Tibial nerve (tissue), 3 donors: ENCODE measurements around the gene KRTDAP.

ENCODE experiments used
- POLR2A ChIP-seq, 2 donors: fragments of 450-650 bp; IDR thresholded peaks; one replicate each; pipeline ENCODE4 v1.6.1; 2017; ENCODE audit warnings: antibody characterized with exemption in 2 of 2, mild to moderate bottlenecking in 2 of 2, moderate library complexity in 2 of 2
- TF ChIP-seq, protein P1 (sequence below), 5 experiments: fragments of 200-600 bp in 3 of 5; fragments of 450-650 bp in 2 of 5; sonication (generic) in 3 of 5; IDR thresholded peaks; one replicate each; pipeline ENCODE4 v1.5.1; 2016 to 2019; ENCODE audit warnings: antibody characterized with exemption in 5 of 5, mild to moderate bottlenecking in 3 of 5, moderate library complexity in 2 of 5

DNA sequence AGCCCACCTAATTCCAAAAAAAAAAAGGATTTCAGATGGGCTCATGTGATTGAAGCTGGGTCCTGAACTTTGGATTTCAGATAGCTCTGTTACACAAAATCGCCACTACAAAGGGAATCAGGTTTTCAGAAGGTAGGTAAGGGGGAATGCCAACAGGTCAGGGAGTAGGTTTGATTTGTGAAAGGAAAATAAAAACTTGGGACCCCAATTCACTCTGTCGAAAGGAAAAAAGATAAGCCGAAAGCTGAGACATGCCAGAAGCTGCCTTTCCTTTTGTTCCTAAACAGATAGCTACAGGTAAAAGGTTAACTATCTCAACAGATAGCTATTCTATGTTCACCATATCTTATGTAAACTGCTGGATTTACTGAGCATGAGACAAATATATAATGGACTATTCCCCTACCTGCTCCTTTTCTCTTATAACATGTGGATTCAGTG lies 4.0 kb downstream of the KRTDAP start:
- TF ChIP-seq POLR2A (IDR thresholded peaks at IDR 0.05), result no peak
- TF ChIP-seq, protein P1, sequence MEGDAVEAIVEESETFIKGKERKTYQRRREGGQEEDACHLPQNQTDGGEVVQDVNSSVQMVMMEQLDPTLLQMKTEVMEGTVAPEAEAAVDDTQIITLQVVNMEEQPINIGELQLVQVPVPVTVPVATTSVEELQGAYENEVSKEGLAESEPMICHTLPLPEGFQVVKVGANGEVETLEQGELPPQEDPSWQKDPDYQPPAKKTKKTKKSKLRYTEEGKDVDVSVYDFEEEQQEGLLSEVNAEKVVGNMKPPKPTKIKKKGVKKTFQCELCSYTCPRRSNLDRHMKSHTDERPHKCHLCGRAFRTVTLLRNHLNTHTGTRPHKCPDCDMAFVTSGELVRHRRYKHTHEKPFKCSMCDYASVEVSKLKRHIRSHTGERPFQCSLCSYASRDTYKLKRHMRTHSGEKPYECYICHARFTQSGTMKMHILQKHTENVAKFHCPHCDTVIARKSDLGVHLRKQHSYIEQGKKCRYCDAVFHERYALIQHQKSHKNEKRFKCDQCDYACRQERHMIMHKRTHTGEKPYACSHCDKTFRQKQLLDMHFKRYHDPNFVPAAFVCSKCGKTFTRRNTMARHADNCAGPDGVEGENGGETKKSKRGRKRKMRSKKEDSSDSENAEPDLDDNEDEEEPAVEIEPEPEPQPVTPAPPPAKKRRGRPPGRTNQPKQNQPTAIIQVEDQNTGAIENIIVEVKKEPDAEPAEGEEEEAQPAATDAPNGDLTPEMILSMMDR (IDR thresholded peaks at IDR 0.05), result no peak
